ENCODE results near the gene FSTL3. TPM values are rescaled to one million over a fixed set of nuclear protein-coding genes. Genes with fewer than 3 reads are reported as not detected.

The FSTL3 gene
- total RNA-seq, 1 donor from 2014 or later, result 3.1 TPM

GRCh38 chr19:645912-646778 is 30.0 kb upstream of the FSTL3 start:
- no peak for DNase-seq (ENCODE audit: low read depth in 2 of 2)

DNA sequence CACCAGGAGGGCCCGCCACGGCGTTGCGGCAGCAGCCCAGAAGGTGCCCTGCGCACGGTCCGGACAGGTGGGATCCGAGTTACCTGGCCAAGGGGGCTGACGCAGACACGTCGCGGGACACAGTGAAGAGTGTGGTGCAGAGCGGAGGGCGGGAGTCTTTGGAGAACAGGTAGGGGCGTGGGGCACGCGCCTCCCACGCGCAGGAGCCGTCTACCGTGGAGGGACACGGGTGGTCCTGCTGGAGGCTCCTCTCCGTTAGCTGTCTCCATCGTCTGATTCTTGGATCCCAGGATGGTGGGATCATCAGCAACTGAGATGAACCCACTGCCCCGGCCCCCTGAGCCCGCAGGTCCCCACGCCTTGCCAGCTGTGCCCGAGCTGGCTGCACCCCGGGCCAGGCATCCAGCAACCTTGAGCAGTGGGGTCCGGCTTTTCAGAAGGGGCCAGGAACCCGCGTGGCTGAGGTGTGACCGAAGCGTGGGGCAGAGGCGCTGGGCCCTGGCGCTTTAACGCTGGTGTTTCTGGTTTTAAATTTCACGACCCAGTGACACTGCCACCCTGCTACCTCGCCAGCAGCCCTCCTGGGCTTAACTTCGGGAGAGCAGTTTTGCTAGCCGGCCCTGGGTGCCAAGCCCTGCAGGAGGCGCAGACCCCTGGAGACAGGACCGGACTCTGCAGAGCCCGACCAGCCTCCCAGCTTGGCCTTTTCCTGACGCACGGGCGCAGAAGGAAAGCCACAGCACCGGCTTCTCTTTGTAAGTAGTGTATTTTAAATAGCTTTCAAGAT is 29.2 kb upstream of the FSTL3 start:
- no peak for DNase-seq (ENCODE audit: low read depth in 2 of 2)

- DNase-seq (ENCODE audit: low read depth in 2 of 2), result no peak
Measured at GRCh38 chr19:647566-648284, 28.5 kb upstream of the FSTL3 start.

GRCh38 chr19:648305-648704 is 27.9 kb upstream of the FSTL3 start:
- DNase-seq (ENCODE audit: low read depth in 2 of 2), result no peak

- DNase-seq (ENCODE audit: low read depth in 2 of 2), result no peak
Measured at GRCh38 chr19:648904-649801, 27.0 kb upstream of the FSTL3 start.

- DNase-seq (ENCODE audit: low read depth in 2 of 2), result no peak
Measured at GRCh38 chr19:650121-650520, 26.1 kb upstream of the FSTL3 start.

- no peak for DNase-seq (ENCODE audit: low read depth in 2 of 2)
Measured at GRCh38 chr19:651114-651818, 24.9 kb upstream of the FSTL3 start.

DNA sequence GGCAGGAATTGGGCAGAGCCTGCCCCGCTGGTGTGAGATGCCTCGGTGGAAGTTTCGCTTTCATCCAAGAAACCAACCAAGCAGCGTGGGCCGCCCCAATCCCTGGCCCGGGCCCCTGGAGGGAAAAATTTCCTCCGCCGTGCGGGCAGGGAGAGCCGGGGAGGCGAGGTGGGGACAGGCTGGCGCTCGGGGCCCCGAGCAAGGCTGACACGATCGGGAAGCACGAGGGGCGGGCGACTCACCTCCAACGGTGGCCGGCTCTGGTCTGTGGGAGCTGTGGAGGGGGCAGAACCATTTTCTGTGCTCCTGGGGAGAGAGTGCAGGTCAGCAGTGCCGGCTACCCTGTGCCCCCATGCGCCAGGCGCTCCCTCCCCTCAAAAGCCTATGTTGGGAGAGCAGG is 24.2 kb upstream of the FSTL3 start:
- no peak for DNase-seq (ENCODE audit: low read depth in 2 of 2)

DNA sequence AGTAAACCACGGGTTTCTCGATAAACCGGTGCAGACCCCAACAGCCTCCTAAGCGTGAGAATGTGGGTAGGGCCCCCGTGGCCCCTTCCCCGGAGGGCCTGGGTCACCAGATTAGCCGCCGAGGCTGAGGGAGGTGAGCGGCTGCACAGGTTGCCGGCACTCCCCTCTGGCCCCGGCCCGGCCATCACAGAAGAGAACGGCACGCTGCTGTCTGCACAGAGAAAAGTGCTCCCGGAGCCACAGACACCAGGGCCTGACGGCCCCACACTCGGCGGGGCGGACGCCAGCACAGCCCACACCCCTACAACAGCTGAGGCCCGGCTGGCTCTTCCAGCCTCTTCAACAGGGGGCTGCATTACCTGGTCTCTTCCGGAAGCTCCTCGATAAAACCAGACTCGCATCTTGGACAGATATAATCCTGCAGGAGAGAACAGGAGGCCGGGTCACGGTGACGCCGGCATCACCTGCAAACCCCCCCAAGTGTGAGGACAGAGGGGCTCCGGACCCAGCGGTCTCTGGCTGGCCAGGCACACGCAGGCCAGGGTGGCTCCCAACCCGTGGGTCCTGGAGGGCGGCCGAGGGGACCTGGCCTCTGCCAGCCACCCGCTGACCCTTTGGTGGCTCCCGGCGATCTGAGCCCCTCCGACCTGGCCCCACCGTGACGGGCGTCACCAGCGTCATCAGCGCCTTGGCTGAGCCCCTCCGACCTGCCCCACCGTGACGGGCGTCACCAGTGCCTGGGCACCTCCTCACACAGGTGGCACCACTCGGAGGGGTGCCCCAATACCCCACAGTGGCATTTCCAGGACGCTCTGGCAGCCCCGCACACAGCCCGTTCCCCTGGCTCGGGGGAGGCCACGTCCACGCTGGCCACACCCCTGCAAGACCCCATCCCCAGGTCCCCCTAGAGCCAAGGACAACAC is 23.5 kb upstream of the FSTL3 start:
- DNase-seq (ENCODE audit: low read depth in 2 of 2), result no peak

- DNase-seq (ENCODE audit: low read depth in 2 of 2), result no peak
Measured at GRCh38 chr19:653425-653824, 22.8 kb upstream of the FSTL3 start.

DNA sequence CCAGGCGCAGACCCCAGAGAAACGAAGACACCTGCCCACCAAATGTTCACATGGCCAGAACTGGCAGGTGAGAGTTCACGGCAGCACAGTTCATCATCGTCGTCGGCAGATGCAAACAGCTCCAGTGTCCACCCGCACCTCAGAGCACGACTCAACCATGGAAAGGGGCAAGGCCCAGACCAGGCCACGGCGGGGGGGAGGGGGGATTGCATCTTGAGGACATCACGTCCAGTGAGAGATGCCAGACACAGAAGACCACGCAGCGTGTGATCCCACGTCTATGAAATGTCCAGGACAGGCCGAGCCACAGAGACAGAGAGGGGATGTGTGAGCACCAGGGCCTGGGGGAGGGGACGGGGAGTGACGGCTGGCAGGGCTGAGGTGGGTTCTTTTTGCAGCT is 20.5 kb upstream of the FSTL3 start:
- no peak for DNase-seq (ENCODE audit: low read depth in 2 of 2)

DNA sequence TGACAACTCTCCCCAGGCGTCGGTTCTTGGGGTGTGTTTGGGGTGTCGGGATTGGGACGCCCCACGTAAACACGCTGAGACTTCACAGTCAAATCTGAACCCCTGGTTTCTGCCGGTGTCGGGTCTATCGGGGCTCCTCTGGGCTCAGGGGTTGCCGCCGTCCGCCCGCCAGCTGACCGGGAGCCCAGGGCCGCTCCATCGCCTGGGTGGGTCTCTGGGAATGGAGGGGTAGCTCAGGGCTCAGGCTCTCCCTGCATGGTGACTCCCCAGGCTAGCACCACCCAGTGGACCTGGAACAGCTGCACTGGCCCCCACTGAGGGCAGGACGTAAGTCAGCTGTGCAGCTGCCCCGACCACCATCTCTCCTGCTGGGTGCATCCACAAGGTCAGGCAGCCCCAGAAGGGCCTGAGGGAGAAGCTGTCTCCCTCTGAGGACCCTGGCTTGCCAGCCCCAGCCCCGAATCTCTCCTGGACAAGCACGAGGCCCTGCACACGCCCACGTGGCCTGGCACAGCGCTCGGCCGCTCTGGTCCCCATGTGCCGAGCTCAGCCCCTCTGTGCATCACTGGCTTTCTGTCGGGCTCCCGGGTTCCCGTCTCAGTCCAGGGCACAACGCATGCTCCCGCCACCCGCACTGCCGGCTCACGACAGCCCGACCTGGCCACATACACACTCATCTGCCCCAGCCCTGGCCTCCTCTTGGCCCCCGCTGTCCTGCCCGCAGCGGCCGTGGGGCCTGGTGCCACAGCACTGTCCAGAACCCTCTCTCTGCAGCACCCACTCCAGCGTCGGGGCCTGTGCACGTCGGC is 19.2 kb upstream of the FSTL3 start:
- no peak for DNase-seq (ENCODE audit: low read depth in 2 of 2)

DNA sequence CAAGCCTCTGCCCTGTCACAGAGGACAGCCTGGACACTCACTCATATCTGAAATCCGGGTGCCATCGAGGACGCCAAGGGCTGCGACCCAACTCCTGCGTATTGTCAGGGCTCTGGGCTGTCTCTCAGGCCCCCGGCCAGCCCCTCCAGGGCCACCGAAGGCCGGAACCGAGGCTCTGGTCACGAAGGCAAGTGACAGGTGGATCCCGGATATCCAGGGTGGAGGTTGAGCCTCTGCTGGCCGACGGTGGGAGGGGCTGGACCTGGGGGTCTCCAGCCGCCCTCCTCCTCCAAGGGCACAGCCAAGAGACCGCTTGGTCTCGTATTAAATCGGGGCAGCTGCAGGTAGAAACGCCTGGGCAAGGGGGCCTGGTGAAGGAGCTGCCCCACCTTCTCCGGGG is 18.6 kb upstream of the FSTL3 start:
- DNase-seq (ENCODE audit: low read depth in 2 of 2), result no peak

DNA sequence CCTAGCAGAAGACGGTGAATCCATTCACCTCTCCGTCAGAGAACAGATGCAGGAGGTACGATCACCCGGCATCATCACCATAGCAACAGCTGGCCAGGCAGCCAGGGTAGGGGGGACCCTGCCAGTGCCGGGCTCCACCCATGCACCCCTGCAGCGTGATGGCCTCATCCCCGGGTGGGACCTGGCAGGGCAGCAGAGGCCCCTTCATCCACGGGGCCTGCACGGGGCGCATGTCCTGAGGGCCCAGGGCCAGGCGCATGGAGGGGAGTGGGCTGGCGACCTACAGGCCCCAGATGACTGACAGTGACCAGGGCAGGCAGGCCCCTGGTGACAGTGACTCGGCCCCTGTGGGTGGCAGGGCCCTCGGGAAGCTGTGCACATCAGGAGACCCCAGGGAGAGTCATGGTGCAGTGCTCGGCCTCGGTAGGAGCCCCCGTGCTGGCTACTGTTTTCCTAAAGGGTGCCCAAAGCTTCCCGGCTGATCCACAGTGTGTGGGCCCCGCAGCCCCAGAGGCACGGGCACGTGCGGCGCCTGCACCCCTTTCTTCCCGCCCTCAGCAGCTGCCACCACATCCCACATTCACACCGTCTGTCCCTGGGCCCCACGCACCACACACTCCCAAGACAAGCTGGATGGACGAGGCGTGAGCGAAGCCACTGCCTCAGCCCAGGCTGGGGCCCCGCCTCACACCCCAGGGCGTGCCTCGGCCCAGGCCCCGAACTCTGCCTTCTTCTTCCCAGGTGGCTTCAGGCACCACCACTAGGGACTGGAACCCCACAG is 17.9 kb upstream of the FSTL3 start:
- no peak for DNase-seq (ENCODE audit: low read depth in 2 of 2)

- no peak for DNase-seq (ENCODE audit: low read depth in 2 of 2)
Measured at GRCh38 chr19:658916-659839, 17.0 kb upstream of the FSTL3 start.

DNA sequence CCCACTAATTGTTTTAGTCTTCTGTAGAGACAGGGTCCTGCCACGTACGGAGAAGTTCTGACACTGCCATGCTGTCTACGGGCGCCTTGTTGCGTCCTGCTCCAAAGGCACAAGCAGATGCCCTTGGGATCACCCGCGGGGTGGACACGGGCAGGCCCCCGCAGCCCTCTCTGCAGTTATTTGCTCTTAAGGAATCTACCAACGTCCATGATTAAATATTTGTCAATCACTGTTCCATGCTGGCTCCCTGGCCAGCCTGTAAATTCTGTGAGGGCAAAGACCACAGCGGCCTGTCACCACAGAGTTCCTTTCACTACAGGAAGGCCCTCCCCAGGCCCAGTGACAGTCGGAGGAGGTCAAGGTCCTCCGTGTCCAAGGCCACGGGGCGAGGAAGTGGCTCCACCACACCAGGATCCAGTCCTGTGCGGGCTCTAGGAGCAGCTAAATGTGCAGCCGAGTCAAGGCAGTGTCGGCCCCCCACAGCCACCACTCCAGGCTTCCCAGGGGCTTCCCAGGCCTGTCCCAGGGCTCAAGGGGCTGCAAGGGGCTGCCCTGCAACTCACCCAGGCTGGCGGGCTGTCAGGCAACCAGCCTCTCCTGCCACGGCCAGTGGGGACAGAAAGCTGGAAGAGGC is 15.3 kb upstream of the FSTL3 start:
- DNase-seq (ENCODE audit: low read depth in 2 of 2), result no peak
